NCI-H1417 treated with DMSO at 0.1 percent for 48 hours (cell line): ENCODE results near the gene SLC25A18.
A peak's percentile ranks its signal among the peaks of the same experiment; 100 is the strongest.
"Not testable (repeated sequence)": the region's sequence is repeated elsewhere in the genome, so short reads cannot be mapped to it uniquely, and the experiment has no call there.

ENCODE experiments used
- DNase-seq: peaks from one replicate; lab custom pipeline; 2025; lab: John Stamatoyannopoulos, UW

Gene SLC25A18

DNA sequence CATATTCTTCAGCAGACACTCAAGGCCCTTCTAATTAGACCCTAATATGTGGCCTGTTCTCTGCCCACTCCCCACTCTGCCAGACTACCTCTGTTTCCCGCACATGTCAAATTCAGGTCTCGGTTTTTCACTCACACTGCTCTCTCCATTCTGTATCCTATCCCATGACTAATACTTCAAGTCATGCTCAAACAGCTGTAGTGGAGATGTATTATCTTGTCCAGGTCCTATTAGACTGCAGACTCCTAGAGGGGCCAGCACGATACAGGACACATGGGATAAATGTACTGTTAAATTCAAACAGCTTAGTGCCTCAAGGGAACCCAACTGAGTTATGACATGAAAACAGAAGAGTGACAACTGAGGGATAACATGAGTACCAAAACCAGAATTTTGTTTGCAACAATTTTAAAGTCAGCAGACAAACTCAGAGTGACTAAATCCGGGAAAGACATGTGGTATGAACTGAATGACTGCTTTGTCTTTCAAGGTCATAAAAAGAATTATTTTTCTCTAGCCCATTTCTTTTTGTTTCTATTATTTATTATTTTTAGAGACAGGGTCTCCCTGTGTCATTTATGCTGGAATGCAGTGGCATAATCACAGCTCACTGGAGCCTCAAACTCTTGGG is 44.7 kb downstream of the SLC25A18 start:
- no peak for DNase-seq

DNA sequence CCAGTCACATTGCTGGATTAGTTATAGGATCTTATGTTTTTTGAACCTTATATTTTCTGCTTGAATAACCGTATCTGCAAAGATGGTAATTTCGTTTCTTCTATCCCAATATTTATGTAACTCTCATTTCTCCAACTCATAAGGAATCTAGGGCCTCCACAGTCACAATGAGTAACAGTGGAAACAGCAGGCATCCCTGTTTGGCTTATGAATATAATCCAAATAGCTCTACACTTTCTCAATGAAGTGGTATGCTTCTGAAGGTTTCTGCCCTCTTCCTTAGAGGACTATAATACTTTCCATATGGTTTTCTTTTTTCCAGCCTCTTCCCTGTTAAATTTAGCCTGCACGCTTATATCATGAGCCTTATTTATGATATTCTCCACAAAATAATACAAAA is 48.8 kb downstream of the SLC25A18 start:
- no peak for DNase-seq

DNA sequence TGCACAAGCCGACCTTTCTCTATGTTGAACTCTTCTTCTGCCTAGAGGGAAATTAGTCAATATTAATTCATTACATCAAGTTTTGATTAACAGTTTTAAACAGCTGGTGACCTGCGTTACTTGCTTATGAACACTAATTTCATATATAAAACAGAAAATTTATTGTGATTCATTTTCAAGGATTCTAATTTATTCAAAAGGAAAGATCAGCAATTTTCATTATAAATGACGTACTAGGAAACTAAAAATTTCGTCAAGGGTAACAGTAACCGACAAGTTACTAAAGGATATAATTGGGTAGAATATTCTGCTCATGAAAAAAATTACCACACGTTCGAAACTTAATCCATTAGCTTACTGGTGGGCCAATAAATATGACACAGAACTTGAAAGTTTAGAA is 50.0 kb downstream of the SLC25A18 start:
- no peak for DNase-seq

DNA sequence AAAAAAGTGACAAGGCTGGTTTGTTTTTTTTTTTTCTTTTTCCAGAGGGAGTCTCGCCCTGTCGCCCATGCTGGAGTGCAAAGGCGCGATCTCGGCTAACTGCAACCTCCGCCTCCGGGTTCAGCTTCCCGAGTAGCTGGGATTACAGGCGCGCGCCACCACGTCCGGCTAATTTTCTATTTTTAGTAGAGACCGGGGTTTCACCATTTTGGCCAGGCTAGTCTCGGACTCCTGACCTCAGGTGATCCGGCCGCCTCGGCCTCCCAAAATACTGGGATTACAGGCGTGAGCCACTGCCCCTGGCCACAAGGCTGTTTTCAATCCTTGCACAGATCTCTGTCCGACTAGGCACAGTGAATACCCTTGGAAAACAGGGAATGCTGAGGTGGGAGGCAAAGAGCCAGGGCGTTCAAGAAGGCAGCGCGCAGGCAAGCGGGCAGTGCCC is 64.7 kb downstream of the SLC25A18 start:
- no peak for DNase-seq

DNA sequence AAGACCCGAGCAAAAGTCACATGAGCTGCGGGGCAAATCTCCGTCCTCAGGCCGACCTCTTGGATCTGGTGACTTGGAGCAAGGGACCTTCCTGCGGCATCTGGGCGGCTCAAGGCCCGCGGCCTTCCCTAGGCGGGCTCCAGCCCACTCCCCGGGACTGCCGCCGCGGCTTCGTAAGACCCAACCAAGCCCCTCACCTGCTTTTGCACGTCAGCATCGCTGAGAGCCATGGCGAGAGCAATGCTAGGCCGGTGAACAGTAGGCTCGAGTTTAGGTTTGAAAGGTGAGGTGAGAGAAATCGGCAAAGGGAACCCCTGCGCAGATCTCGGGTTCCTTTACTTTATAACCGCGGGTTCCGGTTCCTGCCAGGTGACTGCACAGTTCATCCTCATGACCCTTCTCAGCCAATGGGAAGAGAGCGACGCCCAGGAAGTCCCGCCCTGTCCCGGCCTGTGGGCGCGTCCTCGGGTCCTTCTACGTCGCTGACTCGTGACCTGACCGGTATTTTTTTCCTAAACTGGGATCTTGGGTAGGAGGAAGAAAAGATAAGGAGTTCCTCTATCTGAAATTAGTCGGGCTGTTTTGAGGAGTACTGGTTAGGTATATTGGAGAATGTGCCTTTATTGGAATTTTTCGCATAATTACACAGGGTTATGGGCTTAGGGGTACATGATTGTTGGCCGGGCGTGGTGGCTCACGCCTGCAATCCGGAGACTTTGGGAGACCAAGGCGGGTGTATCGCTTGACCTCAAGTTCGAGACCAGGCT is 65.3 kb downstream of the SLC25A18 start, which contains the start of gene ATP6V1E1:
Gene ATP6V1E1, minus strand, starts transcription at position 344 of the 767 bp plus-strand sequence. Its CDS starts 114 bp downstream, at position 230.
- peak; percentile 68 for DNase-seq

DNA sequence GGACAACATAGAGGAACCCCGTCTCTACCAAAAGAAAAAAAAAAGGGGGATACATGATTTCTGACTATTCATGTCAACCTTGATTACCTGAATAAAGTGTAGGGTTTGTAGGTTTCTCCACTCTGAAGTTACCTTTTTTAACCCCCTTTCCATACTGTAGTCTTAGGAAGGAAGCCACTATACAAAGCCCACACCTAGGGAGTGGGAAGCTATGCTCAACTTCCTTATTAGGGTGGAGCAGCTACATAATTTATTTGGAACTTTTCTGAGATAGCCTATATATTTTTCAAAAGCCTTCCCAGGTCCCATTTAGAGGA is 65.8 kb downstream of the SLC25A18 start:
- no peak for DNase-seq

DNA sequence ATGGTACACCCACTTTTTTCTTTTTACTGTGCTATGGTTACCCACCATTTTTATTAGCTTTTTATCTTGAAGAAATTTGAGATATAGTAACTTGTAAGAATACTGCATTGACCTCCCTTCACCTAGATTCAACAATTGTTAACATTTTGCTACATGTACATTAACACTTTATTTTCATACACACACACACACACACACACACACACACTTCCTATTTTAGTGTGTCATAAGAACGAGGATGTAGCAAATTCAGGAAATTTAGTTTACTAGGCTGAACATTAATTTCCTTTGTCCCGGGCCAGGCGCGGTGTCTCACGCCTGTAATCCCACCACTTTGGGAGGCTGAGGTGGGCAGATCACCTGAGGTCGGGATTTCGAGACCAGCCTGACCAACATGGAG is 66.3 kb downstream of the SLC25A18 start:
- DNase-seq = no peak

DNA sequence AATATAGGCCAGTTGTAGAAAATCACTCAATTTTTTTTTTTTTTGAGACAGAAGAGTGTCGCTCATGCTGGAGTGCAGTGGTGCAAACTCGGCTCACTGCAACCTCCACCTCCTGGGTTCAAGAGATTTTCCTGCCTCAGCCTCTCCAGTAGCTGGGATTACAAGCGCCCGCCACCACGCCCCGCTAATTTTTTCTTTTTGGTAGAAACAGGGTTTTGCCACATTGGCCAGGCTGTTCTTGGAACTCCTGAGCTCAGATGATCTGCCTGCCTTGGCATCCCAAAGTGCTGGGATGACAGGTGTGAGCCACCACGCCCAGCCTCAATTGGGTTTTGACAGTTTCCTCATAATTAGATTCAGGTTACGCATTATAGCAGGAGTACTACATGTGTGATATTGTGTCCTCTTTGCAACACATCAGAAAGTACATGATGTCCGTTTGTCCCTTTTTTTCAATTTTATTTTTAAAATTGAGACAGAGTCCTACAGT is 67.8 kb downstream of the SLC25A18 start:
- no peak for DNase-seq

DNA sequence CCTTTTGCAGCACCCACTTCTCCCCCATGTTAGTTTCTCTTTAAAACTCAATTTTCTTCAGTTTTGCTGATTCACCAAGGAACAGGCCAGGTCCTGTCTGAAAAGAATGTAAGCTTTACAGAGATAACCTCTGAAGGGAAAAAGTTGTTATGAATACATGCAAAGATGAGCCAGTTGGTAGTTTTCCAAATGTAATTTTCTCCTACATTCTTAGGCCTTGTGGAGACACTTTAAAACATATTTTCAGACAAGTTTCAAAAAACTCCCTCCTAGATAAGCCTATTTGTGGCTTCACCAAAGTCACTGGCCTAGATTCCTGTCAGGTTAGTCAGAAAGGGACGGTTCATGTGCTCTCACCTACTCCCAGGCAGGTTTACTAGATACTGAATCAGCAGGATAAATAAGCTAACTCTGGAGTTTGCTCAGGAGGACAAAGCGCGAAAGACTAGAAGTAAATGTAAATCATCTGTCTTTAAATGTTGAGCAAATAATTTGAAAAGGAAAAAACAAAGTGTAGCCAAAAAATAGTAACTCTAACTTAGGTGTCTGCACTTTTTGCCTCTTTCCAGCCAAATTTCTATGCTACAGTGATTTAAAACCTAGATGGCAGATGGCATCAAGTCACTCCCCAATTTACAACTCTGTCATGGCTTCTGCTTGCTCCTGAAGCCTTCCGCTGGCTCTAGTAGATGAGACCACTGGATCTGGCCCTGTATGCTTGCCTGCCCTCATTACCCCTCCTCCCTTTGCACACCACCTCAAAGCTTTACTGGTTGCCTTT is 70.1 kb downstream of the SLC25A18 start:
- DNase-seq = no peak

DNA sequence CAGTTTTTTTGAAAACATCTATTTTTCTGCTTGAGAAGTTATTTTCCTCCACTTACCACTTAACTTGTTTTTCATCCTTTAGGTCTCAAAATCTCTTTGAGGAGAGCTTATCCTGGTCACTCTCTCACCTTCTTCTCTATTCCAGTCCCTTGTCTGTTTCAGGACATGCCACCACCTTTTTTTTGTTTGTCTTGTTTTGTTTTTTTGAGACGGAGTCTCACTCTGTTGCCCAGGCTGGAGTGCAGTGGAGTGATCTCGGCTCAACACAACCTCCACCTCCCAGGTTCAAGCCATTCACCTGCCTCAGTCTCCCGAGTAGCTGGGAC is 70.7 kb downstream of the SLC25A18 start:
- DNase-seq = no peak

DNA sequence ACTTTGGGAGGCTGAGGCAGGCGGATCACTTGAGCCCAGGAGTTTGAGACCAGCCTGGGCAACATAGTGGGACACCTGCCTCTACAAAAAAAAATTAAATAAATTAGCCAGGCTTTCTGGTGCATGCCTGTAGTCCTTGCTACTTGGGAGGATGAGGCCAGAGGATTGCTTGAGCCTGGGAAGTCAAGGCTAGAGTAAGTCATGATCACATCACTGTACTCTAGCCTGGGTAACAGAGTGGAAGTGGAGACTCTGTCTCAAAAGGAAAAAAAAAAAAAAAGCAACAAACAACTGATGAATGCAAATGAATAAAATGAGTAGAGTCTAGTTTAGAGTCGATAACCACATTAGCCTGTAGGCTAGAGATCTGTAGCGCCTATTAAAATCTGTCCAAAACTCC is 71.4 kb downstream of the SLC25A18 start:
- DNase-seq = no peak

DNA sequence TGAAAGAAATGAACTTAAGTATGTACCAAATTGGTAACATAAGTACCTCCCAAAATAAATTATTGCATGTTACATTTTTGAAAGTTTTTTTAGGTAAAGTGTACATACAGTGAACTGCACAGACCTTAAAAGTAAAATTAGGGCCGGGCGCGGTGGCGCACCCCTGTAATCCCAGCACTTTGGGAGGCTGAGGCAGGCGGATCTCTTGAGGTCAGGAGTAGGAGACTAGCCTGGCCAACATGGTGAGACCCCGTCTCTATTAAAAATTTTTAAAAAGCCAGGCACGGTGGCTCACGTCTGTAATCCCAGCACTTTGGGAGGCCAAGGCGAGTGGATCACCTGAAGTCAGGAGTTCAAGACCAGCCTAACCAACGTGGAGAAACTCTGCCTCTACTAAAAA is 73.6 kb downstream of the SLC25A18 start:
- DNase-seq = not testable (repeated sequence)

DNA sequence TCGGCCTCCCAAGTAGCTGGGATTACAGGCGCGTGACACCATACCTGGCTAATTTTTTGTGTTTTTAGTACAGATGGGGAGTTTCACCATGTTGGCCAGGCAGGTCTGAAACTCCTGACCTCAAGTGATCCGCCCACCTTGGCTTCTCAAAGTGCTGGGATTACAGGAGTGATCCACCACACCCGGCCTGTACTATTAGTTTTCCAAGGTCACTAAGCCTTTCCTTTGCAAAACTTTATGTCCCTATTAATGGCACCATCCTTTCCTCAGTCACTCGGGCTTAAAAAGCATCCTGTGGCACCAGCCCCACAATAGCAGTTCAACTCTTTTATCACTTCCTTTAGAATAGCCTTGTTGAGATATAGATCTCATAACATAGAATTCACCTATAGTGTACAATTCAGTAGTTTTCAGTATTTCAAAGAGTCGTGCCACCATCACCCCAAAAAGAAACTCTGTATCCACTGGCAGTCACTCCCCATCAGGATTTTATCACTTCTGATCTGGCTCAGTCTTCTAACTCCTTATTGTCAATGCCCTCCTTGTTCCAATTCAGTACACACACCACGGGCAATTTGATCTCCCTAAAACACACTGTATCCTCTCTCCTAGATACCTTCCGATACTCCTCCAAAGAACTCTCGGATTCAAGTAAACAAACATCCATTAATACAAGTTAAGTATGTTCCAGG is 74.3 kb downstream of the SLC25A18 start:
- no peak for DNase-seq

DNA sequence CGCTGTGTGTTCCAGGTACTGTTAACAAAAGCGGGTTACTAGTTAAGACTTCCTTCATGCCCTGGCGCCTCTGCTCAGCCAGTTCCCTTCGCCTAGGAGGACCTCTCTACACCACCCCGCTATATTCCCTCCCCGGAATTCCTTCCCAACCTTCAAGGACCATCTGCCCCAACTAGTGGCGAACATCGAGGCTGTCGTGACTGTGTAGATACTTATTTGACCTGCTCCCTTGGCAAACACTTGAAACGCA is 74.8 kb downstream of the SLC25A18 start:
- DNase-seq = no peak

DNA sequence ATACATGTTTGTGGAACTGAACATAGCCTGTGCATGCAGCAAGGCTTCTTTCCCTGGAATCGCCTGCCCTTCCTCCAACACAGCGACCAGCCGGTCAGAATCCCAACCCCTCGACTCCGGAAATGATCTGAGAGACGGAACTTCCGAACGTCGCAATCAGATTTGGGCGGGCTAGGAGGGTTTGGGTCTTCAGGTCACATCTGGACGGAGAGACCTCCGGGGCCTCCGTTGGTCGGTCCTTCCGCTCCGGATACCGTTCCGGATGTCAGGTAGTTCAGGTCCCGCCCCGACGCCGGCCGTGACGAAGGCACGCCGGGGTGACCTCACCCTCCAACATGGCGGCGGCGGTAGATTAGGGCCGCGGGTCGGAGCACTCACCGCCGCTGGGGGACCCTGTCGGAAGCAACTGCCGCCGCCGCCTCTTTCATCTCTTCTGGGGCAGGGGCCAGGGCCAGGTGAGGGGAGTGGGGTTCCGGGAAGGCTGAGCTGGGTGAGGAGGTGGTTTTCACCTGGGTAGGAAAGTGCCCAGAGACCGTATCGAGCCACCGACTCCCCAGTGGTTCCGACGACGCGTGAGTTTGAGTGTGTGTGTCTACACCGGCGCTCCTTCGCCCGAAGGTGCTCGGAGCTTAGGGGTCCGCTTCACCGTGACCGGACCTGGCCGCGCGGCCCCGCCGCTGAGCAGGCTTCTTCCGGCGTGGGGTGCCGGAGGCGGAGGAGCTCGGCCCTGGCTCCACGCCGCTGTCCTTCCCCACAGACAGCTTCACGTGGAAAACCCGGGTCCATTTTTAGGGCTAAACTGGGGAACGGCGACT is 75.3 kb downstream of the SLC25A18 start, which contains the start of gene BCL2L13:
Gene BCL2L13, plus strand, starts transcription at position 326 of the 815 bp plus-strand sequence. CDS start 16,955 bp downstream, outside the sequence.
- DNase-seq = peak; percentile 10

DNA sequence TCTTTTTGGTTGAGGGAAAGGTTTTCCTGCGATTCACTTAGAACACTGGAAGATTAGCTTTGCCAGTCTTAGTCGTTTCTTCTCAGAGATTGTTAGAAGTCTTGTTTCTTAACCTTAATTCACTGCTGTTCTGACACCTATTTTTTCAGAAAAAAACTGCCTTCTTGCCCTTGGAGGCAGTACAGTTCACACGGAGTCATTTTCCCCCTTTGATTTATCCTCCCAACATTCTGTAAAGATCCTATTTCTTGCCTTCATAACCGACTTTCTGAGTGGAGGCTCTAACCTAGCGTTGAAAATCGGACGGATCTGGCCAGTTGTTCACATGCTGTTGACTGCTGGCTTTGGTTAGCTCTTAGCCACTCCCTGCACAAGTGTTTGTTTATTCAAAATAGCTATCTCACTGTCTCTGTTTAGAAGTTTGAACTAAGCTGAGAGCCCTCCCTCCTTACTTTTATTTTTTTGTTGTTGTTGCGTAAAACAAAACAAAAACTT is 76.0 kb downstream of the SLC25A18 start:
- no peak for DNase-seq
